Right lobe of liver (tissue), 6 donors: ENCODE measurements around the gene HSPA9. TPM values are rescaled to one million over a fixed set of nuclear protein-coding genes. Genes with fewer than 3 reads are reported as not detected.

Experiments used
- ATAC-seq, 4 donors: fragments of 200-7000 bp; cut with Tn5 transposase; one replicate each; pipeline ENCODE4 v1.9.1; 2020; ENCODE audit warnings: mild to moderate bottlenecking in 4 of 4, moderate library complexity in 4 of 4
- DNase-seq, 3 donors: peaks; one replicate each; pipeline ENCODE4 v3.0.0-alpha.2; 2020
- H3K27ac ChIP-seq, 3 donors: fragments of 200-600 bp; one replicate each; pipeline ENCODE4 v1.8.0; 2022
- H3K27me3 ChIP-seq, 2 donors: fragments of 200-600 bp; one replicate each; pipeline ENCODE4 v1.8.0; 2022
- H3K36me3 ChIP-seq, 4 donors: fragments of 200-600 bp; sonication (generic) in 1 of 4; one replicate each; pipeline versions ENCODE4 v1.5.1 to v1.8.0; 2017 to 2022; ENCODE audit warnings: control low read depth in 1 of 4
- H3K4me1 ChIP-seq, 4 donors: fragments of 200-600 bp; sonication (generic) in 1 of 4; one replicate each; pipeline versions ENCODE4 v1.5.1 to v1.8.0; 2017 to 2022; ENCODE audit warnings: control low read depth in 1 of 4
- H3K4me3 ChIP-seq, 3 donors: fragments of 200-600 bp; one replicate each; pipeline ENCODE4 v1.8.0; 2022
- H3K9me3 ChIP-seq, 4 donors: fragments of 200-600 bp; sonication (generic) in 1 of 4; one replicate each; pipeline versions ENCODE4 v1.5.1 to v1.8.0; 2017 to 2022; ENCODE audit warnings: control low read depth in 1 of 4
- POLR2A ChIP-seq: fragments of 450-650 bp; IDR thresholded peaks from one replicate; pipeline ENCODE4 v1.6.1; 2017; ENCODE audit warnings: antibody characterized with exemption, mild to moderate bottlenecking
- WGBS: methylation state at CpG from one replicate; pipeline ENCODE4 v1.1.6; 2018; ENCODE audit warnings: low coverage, low lambda C conversion rate; ENCODE audit not compliant: insufficient coverage; ENCODE audit errors: missing lambda C conversion rate; 5-methylcytosine and 5-hydroxymethylcytosine counted together
- intact Hi-C, 2 donors: fragments of 100-400 bp; cut with DNase I; formaldehyde crosslinking; loops; one replicate each; pipeline versions ENCODE4 v1.11.2 to v1.14.1; 2022
- total RNA-seq, 6 experiments: library from RNA; depleted of rRNA in 2 of 6; stranded (reverse); fragments of >200 nt in 2 of 6; fragmentation: NEBNext Ultra II Directional in 3 of 6; extraction: Animal tissue kit (Norgen Biotek cat#: 25700) in 3 of 6; gene quantifications; one replicate each; pipeline versions ENCODE4 v1.1.0 to v1.2.4, GENCODE V29; 2016 to 2023
- TF ChIP-seq, protein P1 (sequence below), 4 donors: fragments of 200-600 bp in 3 of 4; fragments of 450-650 bp in 1 of 4; IDR thresholded peaks; one replicate each; pipeline versions ENCODE4 v1.5.1 to v1.8.0; 2016 to 2022; ENCODE audit warnings: antibody characterized with exemption in 4 of 4, mild to moderate bottlenecking in 2 of 4
- donor health status: DM: no; HTN: yes; CAD: no.
- donor health status: DM: no; HTN: no; CAD: no.
- donor health status: DM: no; HTN: no; CAD: no.
- donor health status: DM: no; HTN: yes; CAD: no.
- donor health status: DM: no; HTN: yes; CAD: no.

The HSPA9 gene
- total RNA-seq, 6 experiments from 2014 or later = 198 to 459 (median 229) TPM

DNA sequence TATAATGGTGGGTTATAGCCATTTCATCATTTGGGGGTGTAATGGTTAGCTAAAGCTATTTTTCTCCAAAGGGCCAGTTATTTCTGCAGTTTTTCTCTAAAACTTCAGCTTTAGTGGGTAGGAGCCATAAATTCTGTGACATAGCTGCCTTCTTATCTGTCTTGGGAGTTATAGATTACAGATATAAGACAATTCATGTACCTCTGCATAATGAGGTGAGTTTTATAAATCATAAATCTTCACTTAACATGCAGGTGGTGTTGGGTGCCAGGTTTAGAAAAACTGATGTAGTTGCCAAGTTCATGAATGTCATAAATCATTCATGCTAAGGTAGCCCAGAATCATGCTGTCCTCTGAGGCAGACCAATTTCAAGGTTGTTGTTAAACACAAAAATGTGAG, 10.0 kb upstream of the HSPA9 start:
- no peak for ATAC-seq
- H3K9me3 ChIP-seq = no peaks in the 10 kb centered on the region
- no peaks in the 10 kb centered on the region for H3K36me3 ChIP-seq
- intact Hi-C loops = no loop called here
- no peak for DNase-seq
- H3K4me3 ChIP-seq = no peak overlapping the region
- no peak overlapping the region for H3K27ac ChIP-seq
- no peaks in the 10 kb centered on the region for H3K27me3 ChIP-seq
- peaks cover 0 to 9% (median 4%) of the 10 kb centered on the region in 4 donors for H3K4me1 ChIP-seq
- TF ChIP-seq, protein P1, sequence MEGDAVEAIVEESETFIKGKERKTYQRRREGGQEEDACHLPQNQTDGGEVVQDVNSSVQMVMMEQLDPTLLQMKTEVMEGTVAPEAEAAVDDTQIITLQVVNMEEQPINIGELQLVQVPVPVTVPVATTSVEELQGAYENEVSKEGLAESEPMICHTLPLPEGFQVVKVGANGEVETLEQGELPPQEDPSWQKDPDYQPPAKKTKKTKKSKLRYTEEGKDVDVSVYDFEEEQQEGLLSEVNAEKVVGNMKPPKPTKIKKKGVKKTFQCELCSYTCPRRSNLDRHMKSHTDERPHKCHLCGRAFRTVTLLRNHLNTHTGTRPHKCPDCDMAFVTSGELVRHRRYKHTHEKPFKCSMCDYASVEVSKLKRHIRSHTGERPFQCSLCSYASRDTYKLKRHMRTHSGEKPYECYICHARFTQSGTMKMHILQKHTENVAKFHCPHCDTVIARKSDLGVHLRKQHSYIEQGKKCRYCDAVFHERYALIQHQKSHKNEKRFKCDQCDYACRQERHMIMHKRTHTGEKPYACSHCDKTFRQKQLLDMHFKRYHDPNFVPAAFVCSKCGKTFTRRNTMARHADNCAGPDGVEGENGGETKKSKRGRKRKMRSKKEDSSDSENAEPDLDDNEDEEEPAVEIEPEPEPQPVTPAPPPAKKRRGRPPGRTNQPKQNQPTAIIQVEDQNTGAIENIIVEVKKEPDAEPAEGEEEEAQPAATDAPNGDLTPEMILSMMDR (IDR thresholded peaks at IDR 0.05) = no peak
- no peak for TF ChIP-seq POLR2A

DNA sequence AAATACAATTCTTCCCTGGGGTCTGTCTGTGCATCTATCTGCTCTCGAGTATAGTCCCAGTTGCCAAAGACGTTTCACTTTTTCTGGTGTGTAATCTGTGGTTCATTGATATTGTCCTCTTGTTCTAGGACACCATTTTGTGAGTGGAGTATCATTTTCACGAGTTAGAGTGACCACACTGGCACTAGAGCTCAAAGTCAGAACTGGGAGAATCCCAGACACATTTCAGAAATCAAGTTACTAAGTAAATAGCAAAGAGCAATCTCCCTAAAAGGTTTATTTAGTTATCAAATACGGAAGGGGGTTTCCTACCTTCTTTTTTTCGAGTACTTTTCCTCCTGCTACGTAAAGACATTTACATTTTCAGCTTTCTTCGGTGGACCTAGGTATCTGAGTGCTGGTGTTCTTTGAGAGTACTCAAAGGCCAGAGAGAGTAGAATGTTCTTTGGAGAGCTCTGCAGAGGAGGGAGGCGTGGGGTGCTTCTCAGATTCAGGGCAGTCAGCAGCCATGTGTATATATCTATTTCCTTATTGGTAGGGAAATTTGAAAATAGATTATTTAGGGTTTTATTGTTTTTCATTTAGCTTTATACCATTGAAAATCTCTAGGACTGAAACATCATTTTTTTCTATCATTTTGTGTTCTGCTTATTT, 8.9 kb upstream of the HSPA9 start:
- Histone ChIP-seq H3K4me3 (no peak overlapping the region), H3K36me3 (no peaks in the 10 kb centered on the region), H3K4me1 (peaks cover 0 to 12% (median 4%) of the 10 kb centered on the region in 4 donors), H3K27ac (peak overlapping the region; percentile 27 to 53 (median 40)), H3K27me3 (no peaks in the 10 kb centered on the region), H3K9me3 (no peaks in the 10 kb centered on the region)
- TF ChIP-seq POLR2A = no peak
- TF ChIP-seq, protein P1 (IDR thresholded peaks at IDR 0.05) = no peak
- WGBS = 37% methylated on average over 8 of the region's 8 CpGs
- DNase-seq (no peak), ATAC-seq (peak; percentile 66 to 77 (median 72))
- intact Hi-C loops = no loop called here

DNA sequence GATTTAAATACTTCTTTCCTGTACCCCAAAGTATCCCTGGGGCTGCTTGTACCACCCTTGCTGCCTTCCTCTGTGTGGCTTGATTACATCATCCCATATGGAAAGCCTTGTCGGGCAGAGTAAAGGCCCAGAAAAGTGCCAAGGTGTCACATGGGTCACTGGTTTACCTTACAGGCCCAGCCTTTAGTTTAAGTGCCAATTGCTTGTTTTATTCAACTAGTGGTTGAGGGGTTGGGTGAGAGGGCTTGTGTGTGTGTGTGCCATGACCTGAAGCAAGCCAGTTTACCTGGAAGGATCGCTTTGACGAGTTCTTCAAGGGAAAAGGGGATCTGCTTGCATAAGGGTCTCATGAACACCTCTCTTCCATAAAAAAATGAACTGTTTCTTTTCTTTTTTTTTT, 7.8 kb upstream of the HSPA9 start:
- DNase-seq (no peak), ATAC-seq (no peak)
- Histone ChIP-seq H3K9me3 (no peaks in the 10 kb centered on the region), H3K4me3 (no peak overlapping the region), H3K4me1 (peaks cover 0 to 12% (median 4%) of the 10 kb centered on the region in 4 donors), H3K36me3 (no peaks in the 10 kb centered on the region), H3K27ac (no peak overlapping the region), H3K27me3 (no peaks in the 10 kb centered on the region)
- intact Hi-C loops = no loop called here
- no peak for TF ChIP-seq POLR2A
- TF ChIP-seq, protein P1 (IDR thresholded peaks at IDR 0.05) = no peak
- WGBS = 47% methylated on average over 1 of the region's 3 CpGs

- Histone ChIP-seq H3K4me1 (peaks cover 0 to 12% (median 4%) of the 10 kb centered on the region in 4 donors), H3K36me3 (no peaks in the 10 kb centered on the region), H3K27me3 (no peaks in the 10 kb centered on the region), H3K27ac (no peak overlapping the region), H3K4me3 (no peak overlapping the region), H3K9me3 (no peaks in the 10 kb centered on the region)
- DNase-seq (no peak), ATAC-seq (no peak)
- intact Hi-C loops = no loop called here
- TF ChIP-seq POLR2A = no peak
- TF ChIP-seq, protein P1 (IDR thresholded peaks at IDR 0.05) = no peak
Observed at GRCh38 chr5:138580777-138581176, 5.6 kb upstream of the HSPA9 start.

- Histone ChIP-seq H3K27me3 (no peaks in the 10 kb centered on the region), H3K4me3 (no peak overlapping the region), H3K27ac (no peak overlapping the region), H3K36me3 (no peaks in the 10 kb centered on the region), H3K4me1 (peaks cover 0 to 12% (median 4%) of the 10 kb centered on the region in 4 donors), H3K9me3 (no peaks in the 10 kb centered on the region)
- TF ChIP-seq, protein P1 (IDR thresholded peaks at IDR 0.05) = no peak
- no peak for TF ChIP-seq POLR2A
- WGBS = 82% methylated on average over 2 of the region's 2 CpGs
- ATAC-seq (no peak), DNase-seq (no peak)
- intact Hi-C loops = no loop called here
Observed at GRCh38 chr5:138580001-138580400, 4.8 kb upstream of the HSPA9 start.
